HL-60 (cell line): ENCODE data around the gene ABCA9.

Experiments
- DNase-seq, 2 experiments: peaks; one replicate each; pipeline ENCODE4 v3.0.0-alpha.2; 2010 to 2020; ENCODE audit warnings: low read depth in 1 of 2, low spot score in 1 of 2
- H3K27ac ChIP-seq: fragments of 250-450 bp; sonication (Bioruptor Pico); replicated peaks from 2 replicates; pipeline ENCODE4 v1.5.1; 2020; ENCODE audit warnings: mild to moderate bottlenecking, moderate library complexity
- H3K27me3 ChIP-seq: fragments of 250-450 bp; sonication (Bioruptor Pico); 2 replicates; pipeline ENCODE4 v1.5.1; 2021; ENCODE audit warnings: mild to moderate bottlenecking, moderate library complexity; ENCODE audit not compliant: insufficient read depth, poor library complexity, severe bottlenecking
- H3K4me3 ChIP-seq: replicated peaks from 2 replicates; pipeline ENCODE4 v1.5.1; 2011; ENCODE audit warnings: mild to moderate bottlenecking, control low read depth, low read length; ENCODE audit not compliant: insufficient read depth
- GABPA ChIP-seq: IDR thresholded peaks from 2 replicates; pipeline ENCODE4 v1.6.1; 2012; ENCODE audit warnings: low read depth
- POLR2AphosphoS5 ChIP-seq: IDR thresholded peaks from 2 replicates; pipeline ENCODE4 v1.6.1; 2012; ENCODE audit warnings: low read depth
- SPI1 ChIP-seq: IDR thresholded peaks from 2 replicates; pipeline ENCODE4 v1.6.1; 2012; ENCODE audit warnings: low read depth, mild to moderate bottlenecking, borderline replicate concordance
- TF ChIP-seq, protein P1 (sequence below): IDR thresholded peaks from one replicate; pipeline ENCODE4 v1.5.1; 2011; ENCODE audit warnings: low read length, control low read depth, inconsistent platforms; ENCODE audit not compliant: insufficient read depth
- TF ChIP-seq, protein P2 (sequence below): IDR thresholded peaks from 2 replicates; pipeline ENCODE4 v1.6.1; 2012; ENCODE audit warnings: low read depth; ENCODE audit not compliant: insufficient replicate concordance

The ABCA9 gene

DNA sequence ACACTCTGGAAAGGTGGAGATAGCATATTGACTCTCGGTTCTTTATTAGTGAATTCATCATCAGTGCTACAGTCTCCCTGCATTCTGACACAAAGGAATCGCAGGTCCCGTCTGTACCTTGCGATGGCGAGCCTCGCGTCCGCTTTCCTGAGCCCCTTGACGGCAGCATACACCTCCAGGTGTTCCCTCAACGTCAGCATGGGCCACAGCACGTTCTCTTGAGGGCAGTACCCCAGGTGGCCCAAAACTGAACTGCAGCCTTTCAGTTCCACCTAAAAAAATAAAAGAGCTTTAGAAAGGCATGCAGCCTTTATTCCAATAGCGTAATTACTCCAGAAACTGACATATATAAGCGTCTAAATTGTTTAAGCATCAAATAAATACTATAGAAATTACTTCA lies 24.2 kb upstream of the ABCA9 start:
- Histone ChIP-seq H3K4me3 (no peak overlapping the region), H3K27me3 (no peaks in the 10 kb centered on the region), H3K27ac (no peak overlapping the region)
- TF ChIP-seq GABPA (no peak), POLR2AphosphoS5 (no peak), SPI1 (no peak)
- TF ChIP-seq, protein P1, sequence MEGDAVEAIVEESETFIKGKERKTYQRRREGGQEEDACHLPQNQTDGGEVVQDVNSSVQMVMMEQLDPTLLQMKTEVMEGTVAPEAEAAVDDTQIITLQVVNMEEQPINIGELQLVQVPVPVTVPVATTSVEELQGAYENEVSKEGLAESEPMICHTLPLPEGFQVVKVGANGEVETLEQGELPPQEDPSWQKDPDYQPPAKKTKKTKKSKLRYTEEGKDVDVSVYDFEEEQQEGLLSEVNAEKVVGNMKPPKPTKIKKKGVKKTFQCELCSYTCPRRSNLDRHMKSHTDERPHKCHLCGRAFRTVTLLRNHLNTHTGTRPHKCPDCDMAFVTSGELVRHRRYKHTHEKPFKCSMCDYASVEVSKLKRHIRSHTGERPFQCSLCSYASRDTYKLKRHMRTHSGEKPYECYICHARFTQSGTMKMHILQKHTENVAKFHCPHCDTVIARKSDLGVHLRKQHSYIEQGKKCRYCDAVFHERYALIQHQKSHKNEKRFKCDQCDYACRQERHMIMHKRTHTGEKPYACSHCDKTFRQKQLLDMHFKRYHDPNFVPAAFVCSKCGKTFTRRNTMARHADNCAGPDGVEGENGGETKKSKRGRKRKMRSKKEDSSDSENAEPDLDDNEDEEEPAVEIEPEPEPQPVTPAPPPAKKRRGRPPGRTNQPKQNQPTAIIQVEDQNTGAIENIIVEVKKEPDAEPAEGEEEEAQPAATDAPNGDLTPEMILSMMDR: no peak
- TF ChIP-seq, protein P2, sequence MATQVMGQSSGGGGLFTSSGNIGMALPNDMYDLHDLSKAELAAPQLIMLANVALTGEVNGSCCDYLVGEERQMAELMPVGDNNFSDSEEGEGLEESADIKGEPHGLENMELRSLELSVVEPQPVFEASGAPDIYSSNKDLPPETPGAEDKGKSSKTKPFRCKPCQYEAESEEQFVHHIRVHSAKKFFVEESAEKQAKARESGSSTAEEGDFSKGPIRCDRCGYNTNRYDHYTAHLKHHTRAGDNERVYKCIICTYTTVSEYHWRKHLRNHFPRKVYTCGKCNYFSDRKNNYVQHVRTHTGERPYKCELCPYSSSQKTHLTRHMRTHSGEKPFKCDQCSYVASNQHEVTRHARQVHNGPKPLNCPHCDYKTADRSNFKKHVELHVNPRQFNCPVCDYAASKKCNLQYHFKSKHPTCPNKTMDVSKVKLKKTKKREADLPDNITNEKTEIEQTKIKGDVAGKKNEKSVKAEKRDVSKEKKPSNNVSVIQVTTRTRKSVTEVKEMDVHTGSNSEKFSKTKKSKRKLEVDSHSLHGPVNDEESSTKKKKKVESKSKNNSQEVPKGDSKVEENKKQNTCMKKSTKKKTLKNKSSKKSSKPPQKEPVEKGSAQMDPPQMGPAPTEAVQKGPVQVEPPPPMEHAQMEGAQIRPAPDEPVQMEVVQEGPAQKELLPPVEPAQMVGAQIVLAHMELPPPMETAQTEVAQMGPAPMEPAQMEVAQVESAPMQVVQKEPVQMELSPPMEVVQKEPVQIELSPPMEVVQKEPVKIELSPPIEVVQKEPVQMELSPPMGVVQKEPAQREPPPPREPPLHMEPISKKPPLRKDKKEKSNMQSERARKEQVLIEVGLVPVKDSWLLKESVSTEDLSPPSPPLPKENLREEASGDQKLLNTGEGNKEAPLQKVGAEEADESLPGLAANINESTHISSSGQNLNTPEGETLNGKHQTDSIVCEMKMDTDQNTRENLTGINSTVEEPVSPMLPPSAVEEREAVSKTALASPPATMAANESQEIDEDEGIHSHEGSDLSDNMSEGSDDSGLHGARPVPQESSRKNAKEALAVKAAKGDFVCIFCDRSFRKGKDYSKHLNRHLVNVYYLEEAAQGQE: no peak
- DNase-seq: no peak

DNA sequence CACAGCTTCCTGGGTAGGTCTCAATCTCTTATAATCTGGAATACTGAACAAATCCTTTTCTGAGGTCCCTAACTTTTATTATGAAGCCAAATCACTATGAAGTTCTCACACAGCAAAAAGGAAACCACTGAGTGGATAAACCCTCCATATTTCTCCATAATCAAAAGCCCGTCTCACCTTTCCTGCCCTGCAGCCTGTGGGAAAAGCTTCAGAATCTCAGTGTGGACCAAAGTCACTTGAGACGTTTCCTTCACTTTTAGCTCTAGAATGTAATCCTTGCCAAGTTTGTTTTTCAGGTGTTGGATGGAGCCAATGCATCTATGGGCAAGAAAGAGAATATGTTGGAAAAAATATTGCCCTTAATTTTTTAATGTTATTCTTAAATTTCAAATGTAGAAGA lies 22.0 kb upstream of the ABCA9 start:
- Histone ChIP-seq H3K27ac (no peak overlapping the region), H3K27me3 (no peaks in the 10 kb centered on the region), H3K4me3 (no peak overlapping the region)
- DNase-seq: no peak
- TF ChIP-seq POLR2AphosphoS5: no peak
- TF ChIP-seq, protein P1: no peak
- TF ChIP-seq, protein P2: no peak
- no peak for TF ChIP-seq SPI1
- no peak for TF ChIP-seq GABPA

DNA sequence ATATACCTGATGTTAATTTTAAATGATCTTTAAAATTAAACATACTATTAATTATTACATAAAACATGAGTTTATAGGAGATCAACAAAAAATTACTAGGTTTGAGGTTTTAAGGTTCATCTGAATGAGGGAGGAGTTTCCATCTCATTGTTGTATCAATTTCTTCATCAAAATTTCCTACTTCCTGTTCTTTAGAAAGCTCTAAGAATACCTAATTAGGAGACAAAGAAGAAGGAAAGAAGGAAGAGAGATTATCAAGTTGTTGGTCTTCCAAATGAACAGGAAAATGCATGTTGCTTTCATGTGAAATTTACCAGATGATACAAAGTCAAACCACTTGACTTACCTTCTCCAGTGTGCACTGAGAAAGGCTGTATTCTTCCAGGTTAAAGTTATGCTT lies 18.1 kb upstream of the ABCA9 start:
- Histone ChIP-seq H3K27ac (no peak overlapping the region), H3K27me3 (no peaks in the 10 kb centered on the region), H3K4me3 (no peak overlapping the region)
- no peak for DNase-seq
- TF ChIP-seq, protein P1: no peak
- no peak for TF ChIP-seq SPI1
- TF ChIP-seq, protein P2: no peak
- no peak for TF ChIP-seq POLR2AphosphoS5
- TF ChIP-seq GABPA: no peak
